Endothelial cell of umbilical vein (primary cell): ENCODE measurements around the gene EEA1. TPM values are rescaled to one million over a fixed set of nuclear protein-coding genes. Genes with fewer than 3 reads are reported as not detected.

Source experiments
- BruUV-seq: library from RNA; stranded (reverse); fragments of 400-500 nt; replicated peaks from 2 replicates; lab custom pipeline; 2021; lab: Mats Ljungman, UMichigan
- CTCF ChIA-PET: fragments of 300-600, 350-600 bp; sonication (Branson Sonifier 250); formaldehyde crosslinking; loops from one replicate; lab custom pipeline; 2021; ENCODE audit warnings: antibody characterized with exemption, inconsistent platforms; lab: Charles Lee
- POLR2A ChIA-PET: fragments of 300-600, 350-600 bp; sonication (Branson Sonifier 250); formaldehyde crosslinking; loops from one replicate; lab custom pipeline; 2021; ENCODE audit warnings: antibody characterized with exemption, inconsistent platforms; lab: Charles Lee
- DNase-seq: peaks from one replicate; pipeline ENCODE4 v3.0.0-alpha.2; 2011; ENCODE audit warnings: low read depth, low spot score
- FAIRE-seq: peaks from 2 replicates; lab custom pipeline; 2011; peaks lifted over from hg19 to GRCh38; lab: Jason Lieb, UNC
- H2AFZ ChIP-seq: 2 replicates; pipeline ENCODE4 v1.6.0; 2012; ENCODE audit warnings: low read depth, low read length, control low read depth, inconsistent platforms
- H3K27ac ChIP-seq: 2 replicates; pipeline ENCODE4 v1.5.1; 2011; ENCODE audit warnings: low read depth, mild to moderate bottlenecking, control low read depth, low read length, moderate library complexity; ENCODE audit not compliant: insufficient read depth
- H3K27me3 ChIP-seq, 2 experiments: 2 replicates each; pipeline versions ENCODE4 v1.6.0 to v1.6.1; 2011; ENCODE audit warnings: low read length in 2 of 2, mixed read lengths in 1 of 2; ENCODE audit not compliant: control insufficient read depth in 2 of 2, insufficient read depth in 2 of 2
- H3K36me3 ChIP-seq, 2 experiments: 2 replicates in 1 of 2; 3 replicates in 1 of 2; pipeline ENCODE4 v1.5.1; 2011; ENCODE audit warnings: low read length in 2 of 2, mild to moderate bottlenecking in 1 of 2, moderate library complexity in 1 of 2; ENCODE audit not compliant: control insufficient read depth in 2 of 2, insufficient read depth in 2 of 2; ENCODE audit errors: extremely low read depth in 1 of 2
- H3K4me1 ChIP-seq: 3 replicates; pipeline ENCODE4 v1.5.1; 2011; ENCODE audit warnings: mild to moderate bottlenecking, low read length; ENCODE audit not compliant: control insufficient read depth, insufficient read depth; ENCODE audit errors: extremely low read depth
- H3K4me2 ChIP-seq: 2 replicates; pipeline ENCODE4 v1.6.1; 2011; ENCODE audit warnings: low read length, control low read depth, mixed read lengths; ENCODE audit not compliant: insufficient read depth
- H3K4me3 ChIP-seq, 3 experiments: fragments of 200-600 bp in 1 of 3; sonication (generic), shearing (Covaris generic) in 1 of 3; replicated peaks in 1 of 3; 2 replicates each; pipeline ENCODE4 v1.5.1; 2011 to 2016; ENCODE audit warnings: control low read depth in 3 of 3, low read length in 3 of 3, mild to moderate bottlenecking in 2 of 3, inconsistent platforms in 1 of 3, low read depth in 1 of 3, moderate library complexity in 1 of 3; ENCODE audit not compliant: insufficient read depth in 1 of 3
- H3K79me2 ChIP-seq: 2 replicates; pipeline ENCODE4 v1.6.0; 2012; ENCODE audit warnings: low read length, inconsistent platforms; ENCODE audit not compliant: control insufficient read depth, insufficient read depth
- H3K9ac ChIP-seq: replicated peaks from 2 replicates; pipeline ENCODE3; 2011; ENCODE audit warnings: low read length, control low read depth; ENCODE audit not compliant: insufficient read depth; ENCODE audit errors: extremely low read depth
- H3K9me1 ChIP-seq: replicated peaks from 3 replicates; pipeline ENCODE4 v1.6.0; 2011; ENCODE audit warnings: mild to moderate bottlenecking, low read length; ENCODE audit not compliant: control insufficient read depth, insufficient read depth; ENCODE audit errors: extremely low read depth
- H3K9me3 ChIP-seq: replicated peaks from 2 replicates; pipeline ENCODE4 v1.5.1; 2012; ENCODE audit warnings: low read length, inconsistent platforms; ENCODE audit not compliant: control insufficient read depth, insufficient read depth
- H4K20me1 ChIP-seq: replicated peaks from 2 replicates; pipeline ENCODE3; 2011; ENCODE audit warnings: mild to moderate bottlenecking, low read length; ENCODE audit not compliant: control insufficient read depth, insufficient read depth; ENCODE audit errors: extremely low read depth
- EZH2 ChIP-seq: IDR thresholded peaks from 2 replicates; pipeline ENCODE4 v1.6.1; 2012; ENCODE audit warnings: borderline replicate concordance, low read depth, mild to moderate bottlenecking, moderate library complexity, low read length, inconsistent platforms; ENCODE audit not compliant: severe bottlenecking
- FOS ChIP-seq: IDR thresholded peaks from 2 replicates; pipeline ENCODE4 v1.6.1; 2011; ENCODE audit warnings: mild to moderate bottlenecking, low read length, moderate library complexity, borderline replicate concordance; ENCODE audit not compliant: insufficient read depth
- GATA2 ChIP-seq: IDR thresholded peaks from 2 replicates; pipeline ENCODE4 v1.7.0; 2011; ENCODE audit warnings: low read depth, mild to moderate bottlenecking, moderate library complexity, mixed read lengths, low read length; ENCODE audit not compliant: insufficient read length, insufficient read depth
- JUN ChIP-seq: IDR thresholded peaks from 2 replicates; pipeline ENCODE4 v1.6.1; 2011; ENCODE audit warnings: borderline replicate concordance, low read depth; ENCODE audit not compliant: insufficient read length, insufficient read depth
- MYC ChIP-seq: IDR thresholded peaks from one replicate; pipeline ENCODE4 v1.6.1; 2011; ENCODE audit warnings: mild to moderate bottlenecking, low read depth, low read length
- POLR2A ChIP-seq: IDR thresholded peaks from 2 replicates; pipeline ENCODE4 v1.6.1; 2012; ENCODE audit warnings: low read depth, mild to moderate bottlenecking, control low read depth, low read length
- POLR2AphosphoS5 ChIP-seq: IDR thresholded peaks from 2 replicates; pipeline ENCODE4 v1.6.1; 2012; ENCODE audit warnings: low read depth, mild to moderate bottlenecking, control low read depth, low read length, moderate library complexity; ENCODE audit not compliant: insufficient read depth
- dilution Hi-C: fragments of 300-500 bp; cut with MboI; formaldehyde crosslinking; loops from one replicate; pipeline ENCODE4 v1.15.0; 2019; ENCODE audit warnings: low sequenced_read_pairs; ENCODE audit not compliant: extremely low pct_ligation_motif_present
- intact Hi-C: fragments of 100-400 bp; cut with micrococcal nuclease; formaldehyde crosslinking; loops from one replicate; pipeline ENCODE4 v1.10.0; 2022
- polyA plus RNA-seq, 4 experiments: library from polyadenylated mRNA; depleted of rRNA in 3 of 4; stranded (reverse) in 3 of 4; unstranded in 1 of 4; fragments of >200 nt; gene quantifications; 2 replicates each; pipeline versions ENCODE4 v1.2.1 to v1.2.3, GENCODE V29; 2011 to 2012; ENCODE audit warnings: missing spikeins in 1 of 4
- total RNA-seq: library from RNA; stranded (reverse); gene quantifications from 2 replicates; pipeline ENCODE4 v1.2.3, GENCODE V29; 2021
- TF ChIP-seq, protein P1 (sequence below): IDR thresholded peaks from 2 replicates; pipeline ENCODE4 v1.6.1; 2011; ENCODE audit not compliant: insufficient read depth, insufficient read length
- TF ChIP-seq, protein P2 (sequence below), 2 donors: IDR thresholded peaks; 1 replicate in 1 of 2; 2 replicates in 1 of 2; pipeline ENCODE4 v1.5.1; 2011; ENCODE audit warnings: low read length in 2 of 2, mild to moderate bottlenecking in 2 of 2, moderate library complexity in 2 of 2, control low read depth in 1 of 2, inconsistent platforms in 1 of 2, low read depth in 1 of 2; ENCODE audit not compliant: insufficient read depth in 1 of 2; ENCODE audit errors: extremely low read depth in 1 of 2

The EEA1 gene
- total and polyA plus RNA-seq, 2 donors (not counting 3 experiments of a cell fraction or from before 2014, with no cell fraction given): 2.6 to 38.8 TPM

- POLR2A ChIA-PET: no interaction called here
- no peaks in the 10 kb centered on the region for H4K20me1 ChIP-seq
- H3K79me2 ChIP-seq: no peaks in the 10 kb centered on the region
- no peak for DNase-seq
- CTCF ChIA-PET: interaction anchor here (1.2 to 1.4 kb wide), 3 partner anchors 10 to 150 kb away, joined by 3 to 5 read pairs (median 5); no protein-coding TSS in a partner anchor
- no TSS peak for BruUV-seq
- intact Hi-C loops: no loop called here
- no peak overlapping the region for H3K9ac ChIP-seq
- TF ChIP-seq JUN: no peak
- TF ChIP-seq, protein P1, sequence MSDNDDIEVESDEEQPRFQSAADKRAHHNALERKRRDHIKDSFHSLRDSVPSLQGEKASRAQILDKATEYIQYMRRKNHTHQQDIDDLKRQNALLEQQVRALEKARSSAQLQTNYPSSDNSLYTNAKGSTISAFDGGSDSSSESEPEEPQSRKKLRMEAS: no peak
- no peak for TF ChIP-seq EZH2
- TF ChIP-seq MYC: no peak
- TF ChIP-seq POLR2AphosphoS5: no peak
- TF ChIP-seq GATA2: no peak
- TF ChIP-seq, protein P2, sequence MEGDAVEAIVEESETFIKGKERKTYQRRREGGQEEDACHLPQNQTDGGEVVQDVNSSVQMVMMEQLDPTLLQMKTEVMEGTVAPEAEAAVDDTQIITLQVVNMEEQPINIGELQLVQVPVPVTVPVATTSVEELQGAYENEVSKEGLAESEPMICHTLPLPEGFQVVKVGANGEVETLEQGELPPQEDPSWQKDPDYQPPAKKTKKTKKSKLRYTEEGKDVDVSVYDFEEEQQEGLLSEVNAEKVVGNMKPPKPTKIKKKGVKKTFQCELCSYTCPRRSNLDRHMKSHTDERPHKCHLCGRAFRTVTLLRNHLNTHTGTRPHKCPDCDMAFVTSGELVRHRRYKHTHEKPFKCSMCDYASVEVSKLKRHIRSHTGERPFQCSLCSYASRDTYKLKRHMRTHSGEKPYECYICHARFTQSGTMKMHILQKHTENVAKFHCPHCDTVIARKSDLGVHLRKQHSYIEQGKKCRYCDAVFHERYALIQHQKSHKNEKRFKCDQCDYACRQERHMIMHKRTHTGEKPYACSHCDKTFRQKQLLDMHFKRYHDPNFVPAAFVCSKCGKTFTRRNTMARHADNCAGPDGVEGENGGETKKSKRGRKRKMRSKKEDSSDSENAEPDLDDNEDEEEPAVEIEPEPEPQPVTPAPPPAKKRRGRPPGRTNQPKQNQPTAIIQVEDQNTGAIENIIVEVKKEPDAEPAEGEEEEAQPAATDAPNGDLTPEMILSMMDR (IDR thresholded peaks at IDR 0.05; ENCODE audit: extremely low read depth in 1 of 2, insufficient read depth in 1 of 2, low read depth in 1 of 2, low read length in 2 of 2): no peak
- TF ChIP-seq POLR2A: no peak
- no peak for TF ChIP-seq FOS
- no peak for FAIRE-seq
- H3K9me1 ChIP-seq: no peaks in the 10 kb centered on the region
- no peaks in the 10 kb centered on the region for H3K4me1 ChIP-seq
- dilution Hi-C loops: no loop called here
- H3K9me3 ChIP-seq: no peaks in the 10 kb centered on the region
- no peak overlapping the region for H3K4me3 ChIP-seq
- H2AFZ ChIP-seq: peak overlapping the region; percentile 4
- H3K27ac ChIP-seq: no peak overlapping the region
- H3K4me2 ChIP-seq: no peak overlapping the region
- H3K36me3 ChIP-seq: no peaks in the 10 kb centered on the region
- H3K27me3 ChIP-seq: no peaks in the 10 kb centered on the region
Observed at GRCh38 chr12:92977326-92977725, 48.2 kb upstream of the EEA1 start.
